ENCODE data around the gene RSPH6A. TPM values are rescaled to one million over a fixed set of nuclear protein-coding genes. Genes with fewer than 3 reads are reported as not detected.
A peak's percentile ranks its signal among the peaks of the same experiment; 100 is the strongest.

Gene RSPH6A
- total RNA-seq, 1 experiment from 2014 or later: 0.38 TPM

DNA sequence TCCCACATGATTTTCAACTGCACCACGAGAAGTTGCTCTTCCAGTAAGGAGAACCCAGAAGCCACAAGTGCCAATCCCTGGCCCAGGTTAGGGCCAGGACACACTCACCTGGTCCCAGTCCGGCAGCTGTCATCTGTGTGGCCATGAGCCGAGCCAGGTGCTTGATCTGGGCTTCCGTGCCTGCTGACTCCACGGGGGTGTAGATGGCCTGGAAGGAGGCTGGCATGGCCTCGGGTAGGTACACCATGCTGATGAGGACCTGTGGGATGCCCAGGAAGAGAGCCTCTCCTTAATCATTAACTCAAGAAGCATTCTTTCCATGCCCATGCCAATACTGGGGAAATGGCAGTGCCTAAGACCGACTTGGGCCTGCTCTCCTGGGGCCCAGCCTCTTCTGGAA lies 19.9 kb upstream of the RSPH6A start:
- no peaks in the 10 kb centered on the region for H3K27me3 ChIP-seq (ENCODE audit: control insufficient read depth, insufficient read depth, low read length)
- H3K36me3 ChIP-seq (replicated peaks; ENCODE audit: control insufficient read depth, insufficient read depth, low read length): peaks cover 42% of the 10 kb centered on the region
- no peak overlapping the region for H3K4me3 ChIP-seq (ENCODE audit: insufficient read depth, low read depth, low read length)
- no peak for DNase-seq

DNA sequence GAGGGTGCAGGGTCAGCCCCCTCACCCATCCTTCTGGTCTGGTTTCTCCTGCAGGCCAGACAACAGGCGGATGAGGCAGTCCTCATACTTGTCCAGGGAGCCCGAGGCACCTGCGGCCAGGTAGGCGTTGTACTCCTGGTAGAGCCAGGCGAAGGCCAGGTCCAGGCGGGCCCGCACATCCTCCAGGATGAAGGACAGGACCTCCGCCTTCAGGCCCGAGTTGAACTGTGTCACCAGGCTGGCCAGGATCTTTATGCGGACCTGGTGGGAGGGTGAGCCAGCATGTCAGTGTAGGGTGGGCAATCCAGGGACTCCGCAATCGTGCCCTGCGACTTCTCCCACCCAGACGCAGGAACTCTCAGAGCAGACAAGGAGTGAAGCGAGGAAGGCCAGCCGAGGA lies 13.8 kb upstream of the RSPH6A start:
- Histone ChIP-seq H3K36me3 (replicated peaks; ENCODE audit: control insufficient read depth, insufficient read depth, low read length) (peaks cover 58% of the 10 kb centered on the region), H3K27me3 (ENCODE audit: control insufficient read depth, insufficient read depth, low read length) (no peaks in the 10 kb centered on the region), H3K4me3 (ENCODE audit: insufficient read depth, low read depth, low read length) (no peak overlapping the region)
- no peak for DNase-seq

DNA sequence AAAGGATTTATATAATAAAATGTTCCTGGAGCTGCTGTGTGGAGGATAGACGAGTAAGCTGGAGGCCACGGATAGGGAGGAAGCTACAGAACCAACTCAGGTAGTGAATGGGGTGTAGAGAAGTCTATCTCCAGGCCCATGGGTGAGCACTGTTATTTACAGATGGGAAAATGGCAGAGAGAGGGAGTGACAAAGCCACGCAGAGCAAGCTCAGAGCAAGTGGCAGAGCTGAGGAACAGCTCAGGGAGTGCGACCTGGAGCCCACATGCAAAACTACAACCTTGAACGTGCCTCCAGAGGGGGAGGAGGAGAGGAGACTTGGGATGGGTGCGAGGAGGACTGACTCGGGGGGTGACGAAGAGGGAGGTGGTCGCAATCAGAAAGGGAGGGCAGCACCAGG lies 13.4 kb upstream of the RSPH6A start:
- Histone ChIP-seq H3K36me3 (replicated peaks; ENCODE audit: control insufficient read depth, insufficient read depth, low read length) (peaks cover 57% of the 10 kb centered on the region), H3K4me3 (ENCODE audit: insufficient read depth, low read depth, low read length) (no peak overlapping the region), H3K27me3 (ENCODE audit: control insufficient read depth, insufficient read depth, low read length) (no peaks in the 10 kb centered on the region)
- DNase-seq: no peak

- no peak overlapping the region for H3K4me3 ChIP-seq (ENCODE audit: insufficient read depth, low read depth, low read length)
- peaks cover 64% of the 10 kb centered on the region for H3K36me3 ChIP-seq (replicated peaks; ENCODE audit: control insufficient read depth, insufficient read depth, low read length)
- DNase-seq: peak; percentile 59
- H3K27me3 ChIP-seq (ENCODE audit: control insufficient read depth, insufficient read depth, low read length): no peaks in the 10 kb centered on the region
These were observed 12.5 kb upstream of the RSPH6A start for GRCh38 chr19:45827459-45828093.

DNA sequence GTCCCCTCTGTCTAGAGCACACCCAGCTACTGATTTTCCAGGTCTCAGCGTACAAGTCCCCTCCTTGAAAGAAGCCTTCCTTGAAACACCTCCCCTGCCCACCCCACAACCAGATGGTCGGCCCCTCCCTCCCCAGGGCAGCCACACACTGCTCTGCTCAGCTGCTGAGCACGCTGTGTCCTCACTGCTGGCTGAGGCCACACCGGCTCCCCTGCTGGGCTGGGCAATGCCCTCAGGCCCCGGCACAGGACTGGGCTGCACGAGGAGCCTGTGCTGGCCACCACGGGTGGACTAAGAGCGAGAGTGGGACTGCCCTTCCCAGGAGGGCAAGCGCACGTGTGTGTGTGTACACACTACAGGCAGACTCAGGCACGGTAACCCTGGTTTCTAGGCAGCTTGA lies 11.8 kb upstream of the RSPH6A start:
- H3K4me3 ChIP-seq (ENCODE audit: insufficient read depth, low read depth, low read length): no peak overlapping the region
- H3K36me3 ChIP-seq (replicated peaks; ENCODE audit: control insufficient read depth, insufficient read depth, low read length): peaks cover 61% of the 10 kb centered on the region
- no peak for DNase-seq
- H3K27me3 ChIP-seq (ENCODE audit: control insufficient read depth, insufficient read depth, low read length): no peaks in the 10 kb centered on the region

DNA sequence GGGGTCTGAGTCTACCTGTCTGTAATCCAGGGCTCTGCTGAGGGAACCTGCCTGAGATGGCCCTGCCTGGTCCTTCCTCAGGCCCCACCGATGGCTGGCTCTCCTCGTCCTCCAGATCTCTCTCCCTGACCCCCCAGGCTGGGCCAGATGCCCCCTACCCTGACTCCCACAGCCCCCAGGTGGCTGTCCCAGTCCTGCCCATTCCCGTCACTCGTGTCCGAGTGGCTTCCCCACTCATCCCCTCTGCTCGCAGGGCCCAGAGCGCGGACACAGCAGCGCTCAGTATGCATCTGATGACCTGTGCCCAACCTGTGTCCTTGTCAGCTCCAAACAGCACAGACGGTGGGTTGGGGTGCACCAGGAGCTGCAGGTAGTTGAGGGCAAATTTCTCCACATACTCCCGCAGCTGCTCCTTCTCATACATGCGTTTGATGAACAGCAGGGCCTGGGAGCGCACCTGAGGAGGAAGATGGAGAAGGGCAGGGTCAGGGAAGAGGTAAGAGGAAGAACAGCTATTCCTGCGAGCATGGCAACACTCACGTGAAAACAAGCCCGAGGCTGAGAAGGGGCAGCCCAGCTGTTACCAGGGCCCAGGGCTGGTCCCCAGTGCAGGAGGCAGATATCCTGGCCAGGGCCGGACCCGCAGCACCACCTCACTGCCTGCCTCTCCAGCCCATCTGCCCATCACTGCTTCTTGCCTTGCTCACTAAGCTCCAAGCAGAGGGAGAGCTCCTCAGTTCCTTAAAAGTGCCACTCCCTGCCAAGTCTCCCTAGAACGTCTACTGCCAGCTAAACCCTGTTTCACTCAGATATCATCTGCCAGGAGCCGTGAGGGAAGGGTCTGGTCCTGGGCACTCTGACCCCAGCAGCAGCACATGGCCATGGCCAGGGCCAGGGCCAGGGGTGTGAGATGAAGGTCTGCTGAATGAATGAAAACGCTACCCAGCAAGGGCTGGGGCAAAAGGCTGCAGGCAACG lies 11.1 kb upstream of the RSPH6A start:
- peaks cover 56% of the 10 kb centered on the region for H3K36me3 ChIP-seq (replicated peaks; ENCODE audit: control insufficient read depth, insufficient read depth, low read length)
- no peak overlapping the region for H3K4me3 ChIP-seq (ENCODE audit: insufficient read depth, low read depth, low read length)
- H3K27me3 ChIP-seq (ENCODE audit: control insufficient read depth, insufficient read depth, low read length): no peaks in the 10 kb centered on the region
- DNase-seq: no peak

DNA sequence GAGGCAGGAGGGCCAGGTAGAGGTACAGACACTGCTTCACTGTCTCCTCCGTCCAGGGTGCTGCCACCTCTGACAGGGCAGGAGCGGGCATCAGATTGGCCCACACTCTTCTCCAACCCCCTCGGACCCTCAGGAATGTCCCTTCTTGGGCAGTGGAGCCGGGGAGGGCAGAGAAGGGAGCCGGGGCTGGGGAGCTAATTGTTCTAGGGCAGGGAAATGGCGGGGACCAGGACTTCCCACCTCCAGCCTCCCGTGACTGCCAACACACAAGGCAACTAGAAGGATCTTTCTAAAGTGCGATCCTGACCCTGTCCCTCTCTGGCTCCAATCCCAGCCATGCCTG lies 10.1 kb upstream of the RSPH6A start:
- H3K4me3 ChIP-seq (ENCODE audit: insufficient read depth, low read depth, low read length): no peak overlapping the region
- peaks cover 52% of the 10 kb centered on the region for H3K36me3 ChIP-seq (replicated peaks; ENCODE audit: control insufficient read depth, insufficient read depth, low read length)
- no peaks in the 10 kb centered on the region for H3K27me3 ChIP-seq (ENCODE audit: control insufficient read depth, insufficient read depth, low read length)
- DNase-seq: peak; percentile 26

GRCh38 chr19:45824531-45825262 lies 9.6 kb upstream of the RSPH6A start:
- H3K27me3 ChIP-seq (ENCODE audit: control insufficient read depth, insufficient read depth, low read length): no peaks in the 10 kb centered on the region
- no peak overlapping the region for H3K4me3 ChIP-seq (ENCODE audit: insufficient read depth, low read depth, low read length)
- H3K36me3 ChIP-seq (replicated peaks; ENCODE audit: control insufficient read depth, insufficient read depth, low read length): peaks cover 52% of the 10 kb centered on the region
- peak; percentile 35 for DNase-seq

DNA sequence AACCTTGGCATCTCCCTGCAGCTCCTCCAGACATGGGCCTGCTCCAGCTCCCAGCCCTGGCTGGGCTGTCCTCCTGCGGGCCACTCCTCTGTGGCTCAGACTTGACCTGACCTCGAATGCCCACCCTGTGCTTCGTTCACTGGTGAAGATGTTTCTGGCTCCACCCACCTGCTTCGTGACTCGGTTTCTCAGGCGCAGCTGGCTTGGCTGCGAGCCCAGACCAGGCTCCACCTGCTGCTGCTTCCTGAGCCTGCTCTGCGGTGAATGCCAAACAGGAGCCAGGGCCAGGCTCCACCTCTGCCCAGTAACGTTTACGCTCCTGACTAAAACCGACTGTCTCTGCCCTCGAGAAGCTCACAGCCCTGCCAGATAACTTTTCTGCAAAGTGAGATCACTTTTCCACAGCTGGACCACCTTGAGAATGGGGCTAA lies 8.9 kb upstream of the RSPH6A start:
- Histone ChIP-seq H3K27me3 (ENCODE audit: control insufficient read depth, insufficient read depth, low read length) (no peaks in the 10 kb centered on the region), H3K36me3 (replicated peaks; ENCODE audit: control insufficient read depth, insufficient read depth, low read length) (peaks cover 49% of the 10 kb centered on the region), H3K4me3 (ENCODE audit: insufficient read depth, low read depth, low read length) (no peak overlapping the region)
- DNase-seq: peak; percentile 29

DNA sequence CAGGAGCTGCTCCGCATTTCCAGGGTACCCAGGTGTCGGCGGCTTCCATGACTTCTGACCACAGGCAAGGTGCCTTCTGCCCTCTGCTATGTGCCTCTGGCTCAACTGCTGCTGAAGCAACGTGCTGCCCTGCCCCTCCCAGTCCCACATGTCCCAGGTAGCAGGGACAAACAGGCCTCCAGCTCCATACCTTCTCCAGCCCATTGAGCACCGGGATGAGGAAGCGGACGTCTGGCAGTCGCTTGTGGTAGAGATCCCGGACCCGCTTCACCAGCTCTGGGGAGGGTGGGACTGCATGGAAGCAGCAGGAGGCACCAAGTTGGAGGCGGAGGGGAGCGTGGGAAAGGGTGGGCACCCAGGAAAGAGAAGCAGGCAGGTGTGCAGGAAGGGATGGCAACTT lies 8.1 kb upstream of the RSPH6A start:
- Histone ChIP-seq H3K27me3 (ENCODE audit: control insufficient read depth, insufficient read depth, low read length) (no peaks in the 10 kb centered on the region), H3K36me3 (replicated peaks; ENCODE audit: control insufficient read depth, insufficient read depth, low read length) (peaks cover 44% of the 10 kb centered on the region), H3K4me3 (ENCODE audit: insufficient read depth, low read depth, low read length) (no peak overlapping the region)
- no peak for DNase-seq

DNA sequence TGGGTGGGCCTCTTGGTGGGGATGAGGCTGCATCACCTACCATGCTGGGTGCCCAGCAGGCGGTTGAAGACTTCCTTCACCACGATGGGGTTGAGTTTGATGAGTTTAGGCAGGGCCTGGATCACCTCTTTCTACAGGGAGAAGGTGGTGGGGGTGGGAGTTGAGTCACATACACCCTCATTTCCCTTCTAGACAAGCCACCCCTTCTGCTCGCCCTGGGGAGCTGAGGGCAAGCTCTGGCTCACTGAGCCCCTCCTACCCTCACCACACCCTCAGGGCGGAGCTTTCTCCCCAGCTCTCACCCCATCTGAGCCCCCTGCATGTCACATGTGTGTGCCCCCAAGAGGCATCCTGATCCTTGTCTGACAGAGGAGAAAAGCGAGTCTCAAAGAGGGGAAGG lies 7.6 kb upstream of the RSPH6A start:
- H3K27me3 ChIP-seq (ENCODE audit: control insufficient read depth, insufficient read depth, low read length): no peaks in the 10 kb centered on the region
- H3K36me3 ChIP-seq (replicated peaks; ENCODE audit: control insufficient read depth, insufficient read depth, low read length): peaks cover 43% of the 10 kb centered on the region
- no peak overlapping the region for H3K4me3 ChIP-seq (ENCODE audit: insufficient read depth, low read depth, low read length)

DNA sequence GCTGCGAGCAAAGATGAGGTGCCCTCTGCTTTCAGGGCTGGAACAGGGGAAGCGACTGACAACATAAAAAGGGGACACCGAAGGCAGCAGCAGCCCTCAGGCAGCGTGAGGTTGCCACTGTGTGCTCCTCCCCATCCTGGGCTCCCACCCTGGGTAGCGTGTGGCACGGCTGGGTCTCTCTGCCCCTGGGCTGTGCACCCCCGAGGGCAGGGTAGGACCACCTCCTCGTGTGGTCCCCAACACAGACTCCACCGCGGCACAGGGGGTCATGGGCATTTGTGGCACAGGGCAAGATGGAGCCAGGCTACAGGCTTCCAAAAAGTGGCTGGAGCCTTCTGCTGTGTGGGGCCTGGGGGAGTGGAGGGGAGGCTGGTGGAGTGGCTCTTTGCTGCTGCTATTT lies 6.5 kb upstream of the RSPH6A start:
- H3K36me3 ChIP-seq (replicated peaks; ENCODE audit: control insufficient read depth, insufficient read depth, low read length): peaks cover 35% of the 10 kb centered on the region

More for the DNA sequence above, 7.6 kb upstream of the RSPH6A start:
- DNase-seq: no peak

DNA sequence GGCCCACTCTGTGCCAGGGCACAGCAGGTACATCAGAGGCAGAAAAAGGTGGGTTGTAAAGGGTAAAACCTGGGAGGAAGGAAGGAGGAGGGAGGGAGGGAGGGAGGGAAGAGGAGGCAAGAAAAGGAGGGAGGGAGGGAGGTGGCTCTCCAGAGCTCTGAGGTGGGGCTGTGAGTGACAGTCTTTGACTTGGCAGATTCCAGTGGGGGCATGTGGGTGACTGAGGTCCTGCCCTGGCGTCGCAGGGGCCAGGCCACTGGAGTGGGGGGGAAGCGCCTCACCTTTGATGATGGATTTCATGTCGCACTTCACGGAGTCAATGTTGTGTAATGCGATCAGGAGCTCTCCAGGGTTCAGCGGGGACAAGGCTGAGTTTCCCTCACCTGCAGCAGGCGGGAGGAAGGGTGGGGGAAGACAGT lies 6.0 kb upstream of the RSPH6A start:
- Histone ChIP-seq H3K4me3 (ENCODE audit: insufficient read depth, low read depth, low read length) (no peak overlapping the region), H3K27me3 (ENCODE audit: control insufficient read depth, insufficient read depth, low read length) (no peaks in the 10 kb centered on the region), H3K36me3 (replicated peaks; ENCODE audit: control insufficient read depth, insufficient read depth, low read length) (peaks cover 30% of the 10 kb centered on the region)
- DNase-seq: peak; percentile 50

More for the DNA sequence above, 6.5 kb upstream of the RSPH6A start:
- DNase-seq: peak; percentile 39
- Histone ChIP-seq H3K27me3 (ENCODE audit: control insufficient read depth, insufficient read depth, low read length) (no peaks in the 10 kb centered on the region), H3K4me3 (ENCODE audit: insufficient read depth, low read depth, low read length) (no peak overlapping the region)

DNA sequence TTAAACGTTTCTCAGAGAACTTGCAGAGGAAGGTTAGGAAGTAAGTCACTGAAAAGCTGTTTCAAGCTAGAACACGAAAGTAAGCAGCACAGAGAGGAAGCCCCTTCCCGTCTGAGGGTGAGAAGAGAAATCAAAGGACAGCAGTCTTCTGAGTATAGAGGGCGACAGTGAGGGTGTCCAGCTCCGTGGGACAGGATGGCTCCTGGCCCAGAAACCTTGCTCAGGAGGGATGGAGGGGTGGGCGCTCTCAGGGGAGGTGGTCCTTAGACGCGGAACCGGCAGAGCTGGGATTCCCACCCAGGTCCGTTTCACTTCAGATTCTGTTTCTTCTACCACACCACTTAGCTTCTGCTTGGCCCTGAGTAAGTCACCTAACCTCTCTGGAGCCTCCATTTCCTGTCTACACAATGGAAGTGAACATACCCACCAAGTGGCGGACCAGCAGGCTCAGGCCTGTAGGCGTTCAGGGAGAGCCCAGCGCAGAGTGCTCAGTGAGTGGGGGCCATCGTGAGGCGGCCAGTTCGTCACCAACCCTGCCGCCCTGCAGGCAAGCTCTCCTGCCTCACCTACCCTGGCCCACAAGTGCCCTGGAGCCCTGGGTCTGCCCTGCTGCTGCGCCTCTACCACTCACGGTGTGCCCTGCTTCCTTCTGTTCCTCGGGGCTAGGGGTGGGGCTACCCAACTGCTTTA lies 5.5 kb upstream of the RSPH6A start:
- DNase-seq: peak; percentile 63
- peaks cover 26% of the 10 kb centered on the region for H3K36me3 ChIP-seq (replicated peaks; ENCODE audit: control insufficient read depth, insufficient read depth, low read length)
- H3K4me3 ChIP-seq (ENCODE audit: insufficient read depth, low read depth, low read length): no peak overlapping the region

More for the DNA sequence above, 5.5 kb upstream of the RSPH6A start:
- no peaks in the 10 kb centered on the region for H3K27me3 ChIP-seq (ENCODE audit: control insufficient read depth, insufficient read depth, low read length)

All from H7 (cell line).